D341Med (cell line): ENCODE data around the gene KLB.
A peak's percentile ranks its signal among the peaks of the same experiment; 100 is the strongest.

Source experiments
- DNase-seq: peaks from one replicate; pipeline ENCODE4 v3.0.0; 2012; ENCODE audit warnings: low spot score

KLB gene

GRCh38 chr4:39464886-39465501 lies 58.3 kb downstream of the KLB start:
- peak; percentile 64 for DNase-seq

- DNase-seq = no peak
Observed at GRCh38 chr4:39466747-39467146, 60.0 kb downstream of the KLB start.

- no peak for DNase-seq
Observed at GRCh38 chr4:39467464-39467863, 60.7 kb downstream of the KLB start.

- DNase-seq = peak; percentile 51
Observed at GRCh38 chr4:39469429-39470077, 62.8 kb downstream of the KLB start.

GRCh38 chr4:39470402-39470801 lies 63.7 kb downstream of the KLB start:
- DNase-seq = no peak

GRCh38 chr4:39472396-39472795 lies 65.7 kb downstream of the KLB start:
- DNase-seq = no peak

- DNase-seq = no peak
Observed at GRCh38 chr4:39476187-39476895, 69.6 kb downstream of the KLB start.

GRCh38 chr4:39480251-39480650 lies 73.5 kb downstream of the KLB start:
- DNase-seq = no peak

GRCh38 chr4:39480902-39481695 lies 74.4 kb downstream of the KLB start:
- DNase-seq = no peak

- no peak for DNase-seq
Observed at GRCh38 chr4:39484582-39485272, 78.0 kb downstream of the KLB start.

GRCh38 chr4:39486221-39486804 lies 79.6 kb downstream of the KLB start:
- no peak for DNase-seq

GRCh38 chr4:39490322-39490721 lies 83.6 kb downstream of the KLB start:
- no peak for DNase-seq

- no peak for DNase-seq
Observed at GRCh38 chr4:39494354-39494753, 87.6 kb downstream of the KLB start.

GRCh38 chr4:39495446-39496213 lies 88.9 kb downstream of the KLB start:
- no peak for DNase-seq

GRCh38 chr4:39497909-39498726 lies 91.4 kb downstream of the KLB start:
- DNase-seq = no peak

- no peak for DNase-seq
Observed at GRCh38 chr4:39498727-39499020, 91.9 kb downstream of the KLB start.
